GM21786 (cell line): ENCODE measurements around the gene SKA3.
"Not testable (repeated sequence)": the region's sequence is repeated elsewhere in the genome, so short reads cannot be mapped to it uniquely, and the experiment has no call there.

Source experiments
- ATAC-seq: cut with Tn5 transposase; IDR thresholded peaks from one replicate; pipeline ENCODE4 v1.9.1; 2021; ENCODE audit not compliant: unreplicated experiment

Gene SKA3

GRCh38 chr13:21171420-21171819 lies 4.9 kb downstream of the SKA3 start:
- no peak for ATAC-seq

GRCh38 chr13:21165606-21166005 lies 10.7 kb downstream of the SKA3 start:
- not testable (repeated sequence) for ATAC-seq

- ATAC-seq, result no peak
Measured at GRCh38 chr13:21164631-21165030, 11.7 kb downstream of the SKA3 start.

GRCh38 chr13:21152251-21152899 lies 24.0 kb downstream of the SKA3 start:
- ATAC-seq, result no peak

GRCh38 chr13:21150013-21150412 lies 26.3 kb downstream of the SKA3 start:
- ATAC-seq, result no peak

- no peak for ATAC-seq
Measured at GRCh38 chr13:21149568-21149967, 26.8 kb downstream of the SKA3 start.

- ATAC-seq, result no peak
Measured at GRCh38 chr13:21148557-21149258, 27.6 kb downstream of the SKA3 start.

- ATAC-seq, result no peak
Measured at GRCh38 chr13:21147827-21148226, 28.5 kb downstream of the SKA3 start.

- ATAC-seq, result no peak
Measured at GRCh38 chr13:21142766-21143165, 33.6 kb downstream of the SKA3 start.

- ATAC-seq, result no peak
Measured at GRCh38 chr13:21139374-21139773, 37.0 kb downstream of the SKA3 start.

- no peak for ATAC-seq
Measured at GRCh38 chr13:21138561-21138960, 37.8 kb downstream of the SKA3 start.

GRCh38 chr13:21137696-21138095 lies 38.7 kb downstream of the SKA3 start:
- ATAC-seq, result no peak

GRCh38 chr13:21135833-21136232 lies 40.5 kb downstream of the SKA3 start:
- not testable (repeated sequence) for ATAC-seq

- ATAC-seq, result no peak
Measured at GRCh38 chr13:21134475-21134874, 41.9 kb downstream of the SKA3 start.

- no peak for ATAC-seq
Measured at GRCh38 chr13:21133077-21133476, 43.3 kb downstream of the SKA3 start.

GRCh38 chr13:21130116-21130515 lies 46.2 kb downstream of the SKA3 start:
- no peak for ATAC-seq

- no peak for ATAC-seq
Measured at GRCh38 chr13:21124852-21125251, 51.5 kb downstream of the SKA3 start.

GRCh38 chr13:21123956-21124355 lies 52.4 kb downstream of the SKA3 start:
- no peak for ATAC-seq

- ATAC-seq, result no peak
Measured at GRCh38 chr13:21121616-21122015, 54.7 kb downstream of the SKA3 start.

GRCh38 chr13:21120191-21120590 lies 56.2 kb downstream of the SKA3 start:
- ATAC-seq, result no peak

GRCh38 chr13:21119526-21119925 lies 56.8 kb downstream of the SKA3 start:
- no peak for ATAC-seq

- no peak for ATAC-seq
Measured at GRCh38 chr13:21118180-21118579, 58.2 kb downstream of the SKA3 start.
